ENCODE results near the gene LBHD2. TPM values are rescaled to one million over a fixed set of nuclear protein-coding genes. Genes with fewer than 3 reads are reported as not detected.

LBHD2 gene
- total and polyA plus RNA-seq, 10 of the 15 experiments (the other 5 are each of a cell fraction or from before 2014, with no cell fraction given) = not detected

- Histone ChIP-seq H2AFZ (ENCODE audit: control insufficient read depth, low read depth, low read length) (peak overlapping the region; percentile 87), H3K79me2 (ENCODE audit: control insufficient read depth, insufficient read depth, low read length) (no peaks in the 10 kb centered on the region), H3K36me3 (ENCODE audit: control insufficient read depth in 2 of 2, insufficient read depth in 2 of 2, low read length in 1 of 2) (no peaks in the 10 kb centered on the region), H3K4me3 (peak overlapping the region; percentile 45; the same call in 1 of the 2 replicates), H3K27me3 (replicated peaks in 1 of 2; ENCODE audit: control insufficient read depth in 2 of 2, insufficient read depth in 2 of 2, low read length in 1 of 2) (no peaks in the 10 kb centered on the region), H3K9ac (ENCODE audit: control insufficient read depth, insufficient read depth, low read length) (peak overlapping the region; percentile 19; the same call in 1 of the 2 replicates), H3K27ac (ENCODE audit: control insufficient read depth, insufficient read depth) (no peak overlapping the region), H3K4me1 (ENCODE audit: control insufficient read depth, insufficient read depth, low read length) (peaks cover 13% of the 10 kb centered on the region), H3K9me3 (replicated peaks; ENCODE audit: control insufficient read depth, insufficient read depth, low read length) (no peaks in the 10 kb centered on the region), H3K4me2 (ENCODE audit: control insufficient read depth, insufficient read depth) (peak overlapping the region; percentile 98), H4K20me1 (ENCODE audit: control insufficient read depth, insufficient read depth) (no peaks in the 10 kb centered on the region)
- FAIRE-seq (no peak), ATAC-seq (peak; percentile 3; the same call in 2 of the 3 replicates), DNase-seq (ENCODE audit: low read depth, low spot score) (no peak)
- CTCF ChIA-PET = interaction anchor here (0.7 to 2.0 kb wide), 4 partner anchors 13 to 199 kb away, joined by 3 to 9 read pairs (median 4); no protein-coding TSS in a partner anchor
- RAD21 ChIA-PET (ENCODE audit: unreplicated experiment) = interaction anchor here (0.9 to 1.1 kb wide), 2 partner anchors 13 to 397 kb away, joined by 3 to 4 read pairs; no protein-coding TSS in a partner anchor
- 23% methylated on average over 9 of the region's 9 CpGs for WGBS (ENCODE audit: insufficient coverage, insufficient replicate concordance, low lambda C conversion rate, missing lambda C conversion rate)
- intact Hi-C loops (cut with micrococcal nuclease; ENCODE audit: unreplicated experiment) (no loop called here), in situ Hi-C loops (cut with MboI) (no loop called here)
- SMC1A ChIA-PET (ENCODE audit: uncharacterized antibody, unreplicated experiment) = no interaction called here
- TF ChIP-seq SUZ12 (IDR thresholded peaks at IDR 0.05; ENCODE audit: unreplicated experiment) = no peak
- no peak for TF ChIP-seq HDGF (IDR thresholded peaks at IDR 0.05)
- TF ChIP-seq NFIC (IDR thresholded peaks at IDR 0.05; ENCODE audit: low read depth, low read length) = no peak
- TF ChIP-seq CTCF (IDR thresholded peaks at IDR 0.05 in 2 of 3, conservative IDR thresholded peaks at IDR 0.05 in 1 of 3; ENCODE audit: control insufficient read depth in 2 of 3, extremely low read depth in 1 of 3, insufficient read depth in 1 of 3, low read depth in 3 of 3, low read length in 3 of 3) = no peak
- 0 out of 2 replicates have a peak, but pooled peaks have one; percentile 14 for TF ChIP-seq NBN (IDR thresholded peaks at IDR 0.05)
- no peak for TF ChIP-seq RBBP5 (conservative IDR thresholded peaks at IDR 0.05)
- BruUV-seq (replicated peaks) = no TSS peak
- POLR2A ChIA-PET = interaction anchor here (0.6 kb wide), 1 partner anchor 19 kb away, joined by 3 read pairs; no protein-coding TSS in a partner anchor
Observed at GRCh38 chr14:103091883-103092222, 7.8 kb downstream of the LBHD2 start.
